Mucosa of rectum (tissue), 2 donors: ENCODE measurements around the gene ACOXL.
"Not testable (repeated sequence)": the region's sequence is repeated elsewhere in the genome, so short reads cannot be mapped to it uniquely, and the experiment has no call there.

Experiments
- H3K27ac ChIP-seq, 2 donors: one replicate each; pipeline ENCODE4 v1.7.0; 2013; ENCODE audit warnings: inconsistent platforms in 2 of 2, low read depth in 2 of 2, low read length in 2 of 2
- H3K27me3 ChIP-seq, 2 donors: one replicate each; pipeline ENCODE4 v1.7.0; 2013; ENCODE audit warnings: low read length in 2 of 2; ENCODE audit not compliant: control insufficient read depth in 2 of 2, insufficient read depth in 2 of 2
- H3K36me3 ChIP-seq, 2 donors: one replicate each; pipeline ENCODE4 v1.7.0; 2013; ENCODE audit warnings: low read length in 2 of 2; ENCODE audit not compliant: control insufficient read depth in 2 of 2, insufficient read depth in 2 of 2
- H3K4me1 ChIP-seq, 2 donors: one replicate each; pipeline ENCODE4 v1.7.0; 2013; ENCODE audit warnings: low read length in 2 of 2, mild to moderate bottlenecking in 1 of 2; ENCODE audit not compliant: control insufficient read depth in 2 of 2, insufficient read depth in 2 of 2
- H3K4me3 ChIP-seq, 2 donors: one replicate each; pipeline ENCODE4 v1.7.0; 2013; ENCODE audit warnings: low read length in 2 of 2
- H3K9ac ChIP-seq, 2 donors: one replicate each; pipeline ENCODE4 v1.7.0; 2013; ENCODE audit warnings: low read length in 2 of 2, low read depth in 1 of 2, mild to moderate bottlenecking in 1 of 2
- H3K9me3 ChIP-seq, 2 donors: one replicate each; pipeline ENCODE4 v1.7.0; 2013; ENCODE audit warnings: low read length in 2 of 2; ENCODE audit not compliant: control insufficient read depth in 2 of 2
- donor health status: healthy.
- donor health status: Normal muscosa, but diverticular disease.

ACOXL gene

DNA sequence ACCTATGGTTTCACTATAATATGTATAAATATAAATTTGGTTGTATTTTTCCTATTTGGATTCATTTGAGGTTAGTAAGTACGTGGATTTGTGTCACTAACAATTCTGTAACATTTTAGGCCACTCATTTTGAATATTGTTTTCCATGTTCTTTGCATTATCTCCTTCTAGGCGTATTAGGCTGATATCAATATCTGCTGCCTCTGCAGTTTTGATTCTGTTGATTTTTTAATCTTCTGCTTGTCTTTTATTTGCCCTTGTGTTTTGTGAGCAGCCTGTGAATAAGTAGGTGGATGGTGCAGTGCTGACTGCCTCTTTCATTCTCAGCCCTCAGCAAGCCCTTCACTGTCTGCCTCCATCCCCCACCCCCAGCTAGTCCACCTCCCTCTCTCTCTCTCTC, 222.7 kb downstream of the ACOXL start:
- Histone ChIP-seq H3K4me1 (no peaks in the 10 kb centered on the region), H3K4me3 (no peak overlapping the region), H3K36me3 (no peaks in the 10 kb centered on the region), H3K27me3 (no peaks in the 10 kb centered on the region), H3K9ac (no peak overlapping the region), H3K27ac (no peak overlapping the region), H3K9me3 (no peaks in the 10 kb centered on the region)

GRCh38 chr2:110955556-110955955, 223.2 kb downstream of the ACOXL start:
- H3K4me3 ChIP-seq = no peak overlapping the region
- no peaks in the 10 kb centered on the region for H3K36me3 ChIP-seq
- H3K9me3 ChIP-seq = no peaks in the 10 kb centered on the region
- no peak overlapping the region for H3K27ac ChIP-seq
- H3K4me1 ChIP-seq = no peaks in the 10 kb centered on the region
- H3K27me3 ChIP-seq = no peaks in the 10 kb centered on the region
- H3K9ac ChIP-seq = no peak overlapping the region

- no peaks in the 10 kb centered on the region for H3K27me3 ChIP-seq
- H3K9ac ChIP-seq = no peak overlapping the region
- H3K27ac ChIP-seq = no peak overlapping the region
- no peaks in the 10 kb centered on the region for H3K9me3 ChIP-seq
- no peaks in the 10 kb centered on the region for H3K4me1 ChIP-seq
- no peak overlapping the region for H3K4me3 ChIP-seq
- H3K36me3 ChIP-seq = no peaks in the 10 kb centered on the region
These were observed 224.9 kb downstream of the ACOXL start for GRCh38 chr2:110957293-110957692.

GRCh38 chr2:110958346-110959119, 226.2 kb downstream of the ACOXL start:
- Histone ChIP-seq H3K4me1 (no peaks in the 10 kb centered on the region), H3K9me3 (no peaks in the 10 kb centered on the region), H3K9ac (no peak overlapping the region), H3K27me3 (no peaks in the 10 kb centered on the region), H3K27ac (no peak overlapping the region), H3K4me3 (no peak overlapping the region), H3K36me3 (no peaks in the 10 kb centered on the region)

DNA sequence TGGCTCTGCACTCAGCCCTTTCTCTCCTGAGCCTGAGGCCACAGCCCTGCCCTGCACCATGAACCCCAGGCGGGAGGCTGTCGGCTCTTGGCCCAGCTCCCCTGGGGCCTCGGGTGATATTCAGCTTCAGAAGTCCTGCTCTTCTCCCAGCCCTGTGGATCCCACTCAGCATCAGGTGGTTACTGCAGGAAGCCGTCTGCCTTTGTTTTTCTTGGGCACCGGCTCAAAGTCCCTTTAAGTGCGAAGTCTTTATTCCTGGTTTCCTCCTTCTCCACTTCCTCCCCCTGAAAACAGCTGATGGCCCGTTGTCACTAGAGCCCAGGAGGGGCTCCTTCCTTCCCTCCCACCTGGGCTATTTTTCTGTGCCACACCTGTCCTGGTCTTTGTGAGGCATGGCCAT, 226.8 kb downstream of the ACOXL start:
- H3K27ac ChIP-seq = no peak overlapping the region
- H3K4me3 ChIP-seq = no peak overlapping the region

GRCh38 chr2:110960281-110960680, 227.9 kb downstream of the ACOXL start:
- H3K27me3 ChIP-seq = no peaks in the 10 kb centered on the region
- no peaks in the 10 kb centered on the region for H3K9me3 ChIP-seq
- H3K4me3 ChIP-seq = no peak overlapping the region
- H3K27ac ChIP-seq = no peak overlapping the region
- no peaks in the 10 kb centered on the region for H3K4me1 ChIP-seq
- H3K9ac ChIP-seq = no peak overlapping the region
- no peaks in the 10 kb centered on the region for H3K36me3 ChIP-seq

More for the DNA sequence above, 226.8 kb downstream of the ACOXL start:
- H3K4me1 ChIP-seq = no peaks in the 10 kb centered on the region
- no peaks in the 10 kb centered on the region for H3K9me3 ChIP-seq
- H3K36me3 ChIP-seq = no peaks in the 10 kb centered on the region
- H3K27me3 ChIP-seq = no peaks in the 10 kb centered on the region
- no peak overlapping the region for H3K9ac ChIP-seq

DNA sequence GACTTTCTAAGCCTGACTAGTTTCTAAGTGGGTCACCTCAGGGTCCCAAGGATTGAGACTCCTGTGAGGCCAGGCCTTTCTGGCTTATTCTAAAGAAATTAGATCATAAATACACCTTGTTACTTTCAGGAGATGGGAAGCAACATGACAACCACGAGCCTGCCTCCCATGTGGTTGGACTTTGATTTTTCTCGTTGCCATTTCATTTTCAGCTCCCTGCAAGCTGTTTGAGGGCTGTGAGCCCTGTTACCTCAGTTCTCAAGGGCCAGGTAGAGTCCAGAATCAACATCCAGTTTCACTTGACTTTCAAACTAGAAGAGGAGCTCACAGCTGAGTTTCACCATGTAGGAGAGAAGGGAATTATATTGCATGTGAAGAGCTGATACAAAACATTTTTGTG, 228.6 kb downstream of the ACOXL start:
- Histone ChIP-seq H3K4me1 (no peaks in the 10 kb centered on the region), H3K36me3 (no peaks in the 10 kb centered on the region), H3K4me3 (no peak overlapping the region), H3K27ac (no peak overlapping the region), H3K9me3 (no peaks in the 10 kb centered on the region), H3K9ac (no peak overlapping the region), H3K27me3 (no peaks in the 10 kb centered on the region)

- not testable (repeated sequence) for H3K27ac ChIP-seq, H3K4me1 ChIP-seq, H3K27me3 ChIP-seq, H3K36me3 ChIP-seq, H3K4me3 ChIP-seq, H3K9ac ChIP-seq, H3K9me3 ChIP-seq
These were observed 229.3 kb downstream of the ACOXL start for GRCh38 chr2:110961643-110962042.

DNA sequence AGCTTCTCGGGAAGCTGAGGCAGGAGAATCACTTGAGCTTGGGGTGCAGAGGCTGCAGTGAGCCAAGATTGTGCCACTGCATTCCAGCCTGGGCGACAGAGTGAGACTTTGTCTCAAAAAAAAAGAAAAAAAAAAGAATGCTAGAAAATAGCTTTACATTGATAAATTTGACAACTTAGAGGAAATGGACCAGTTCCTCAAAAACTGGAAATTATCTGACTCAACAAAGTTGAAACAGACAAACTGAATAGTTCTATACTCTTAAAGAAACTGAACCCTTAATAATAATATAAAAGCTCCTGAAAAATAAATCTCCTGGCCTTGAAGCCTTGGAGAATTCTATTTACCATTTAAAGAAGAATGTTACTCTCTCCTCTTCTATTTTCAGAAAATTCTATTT, 237.3 kb downstream of the ACOXL start:
- Histone ChIP-seq H3K9me3 (no peaks in the 10 kb centered on the region), H3K36me3 (no peaks in the 10 kb centered on the region), H3K4me1 (no peaks in the 10 kb centered on the region), H3K27me3 (no peaks in the 10 kb centered on the region), H3K4me3 (no peak overlapping the region), H3K9ac (no peak overlapping the region), H3K27ac (no peak overlapping the region)

DNA sequence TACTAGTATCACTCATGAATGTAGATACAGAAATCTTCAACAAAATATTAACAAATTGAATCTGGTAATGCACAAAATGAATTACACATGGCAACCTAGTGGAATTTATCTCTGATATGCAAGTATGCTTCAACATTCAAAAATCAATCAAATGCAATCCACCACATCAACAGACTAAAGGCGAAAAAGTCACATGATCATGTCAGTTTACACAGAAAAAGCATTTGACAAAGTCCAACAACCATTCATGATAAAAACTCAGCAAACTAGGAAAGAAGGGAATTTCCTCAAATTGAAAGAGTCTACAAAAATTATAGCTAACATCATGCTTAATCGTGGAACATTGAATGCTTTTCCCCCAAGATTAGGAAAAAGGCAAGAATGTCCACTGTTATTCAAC, 237.8 kb downstream of the ACOXL start:
- Histone ChIP-seq H3K27ac (no peak overlapping the region), H3K27me3 (no peaks in the 10 kb centered on the region), H3K4me3 (no peak overlapping the region), H3K9ac (no peak overlapping the region), H3K36me3 (no peaks in the 10 kb centered on the region), H3K4me1 (no peaks in the 10 kb centered on the region), H3K9me3 (no peaks in the 10 kb centered on the region)
